GM21529 (cell line): ENCODE measurements around the gene PCIF1.

Experiments
- ATAC-seq: cut with Tn5 transposase; IDR thresholded peaks from one replicate; pipeline ENCODE4 v1.9.1; 2021; ENCODE audit not compliant: unreplicated experiment

PCIF1 gene

GRCh38 chr20:45904583-45905504, 29.6 kb upstream of the PCIF1 start:
- ATAC-seq = no peak

- ATAC-seq = no peak
These were observed 28.9 kb upstream of the PCIF1 start for GRCh38 chr20:45905505-45906079.

DNA sequence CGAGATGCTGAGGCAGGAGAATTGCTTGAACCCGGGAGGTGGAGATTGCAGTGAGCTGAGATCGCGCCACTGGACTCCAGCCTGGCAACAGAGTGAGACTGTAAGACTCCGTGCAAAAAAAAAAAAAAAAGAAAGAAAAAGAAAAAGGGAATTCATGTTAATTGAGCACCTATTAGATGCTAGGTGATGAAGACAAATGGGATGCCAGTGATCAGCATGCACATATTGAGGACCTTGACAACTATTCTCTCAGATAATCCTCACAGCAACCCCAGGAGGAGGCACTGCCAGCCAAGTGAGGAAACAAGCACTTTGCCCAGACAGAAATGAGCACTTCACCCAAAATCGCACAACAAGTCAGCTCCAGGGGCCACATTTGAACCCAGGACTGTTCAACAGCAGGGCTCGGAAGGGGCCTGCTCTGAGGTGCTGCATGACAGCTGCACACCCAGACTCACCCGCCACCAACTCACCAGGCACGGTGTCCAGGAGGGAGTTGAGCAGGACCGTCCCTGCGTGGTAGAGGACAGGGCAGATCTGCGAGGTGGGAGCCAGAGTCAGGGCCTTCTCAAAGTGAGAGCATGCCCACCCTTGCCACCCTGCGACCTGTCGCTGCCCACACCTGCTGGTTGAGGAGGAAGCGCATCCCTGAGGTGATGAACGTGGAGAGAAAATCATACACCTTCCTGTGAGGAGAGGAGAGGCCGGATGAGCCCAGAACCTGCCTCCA, 27.1 kb upstream of the PCIF1 start:
- no peak for ATAC-seq

- no peak for ATAC-seq
These were observed 26.4 kb upstream of the PCIF1 start for GRCh38 chr20:45908084-45908483.

DNA sequence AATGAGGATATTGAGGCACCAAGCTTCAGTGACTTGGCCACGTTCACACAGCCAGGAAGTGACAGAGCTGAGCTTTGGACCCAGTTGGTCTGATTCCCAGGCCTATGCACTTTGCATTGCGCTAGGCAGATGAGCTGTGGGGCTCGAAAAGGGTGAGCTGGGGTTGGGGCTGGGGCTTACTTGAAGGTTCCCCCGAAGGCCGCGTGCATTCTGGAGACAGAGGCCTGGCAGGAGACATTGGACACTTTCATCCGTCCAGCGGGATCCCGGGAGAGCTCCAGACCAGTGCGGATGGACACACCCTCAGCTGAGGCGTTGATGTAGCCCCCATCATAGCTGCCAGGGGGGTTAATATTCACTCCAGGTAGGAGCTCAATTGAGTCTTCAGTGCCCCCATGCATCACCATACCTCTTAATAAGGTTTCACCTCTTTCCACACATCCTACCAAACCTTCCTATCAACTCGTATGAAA, 25.1 kb upstream of the PCIF1 start:
- no peak for ATAC-seq

- ATAC-seq = no peak
These were observed 24.4 kb upstream of the PCIF1 start for GRCh38 chr20:45909817-45910669.

DNA sequence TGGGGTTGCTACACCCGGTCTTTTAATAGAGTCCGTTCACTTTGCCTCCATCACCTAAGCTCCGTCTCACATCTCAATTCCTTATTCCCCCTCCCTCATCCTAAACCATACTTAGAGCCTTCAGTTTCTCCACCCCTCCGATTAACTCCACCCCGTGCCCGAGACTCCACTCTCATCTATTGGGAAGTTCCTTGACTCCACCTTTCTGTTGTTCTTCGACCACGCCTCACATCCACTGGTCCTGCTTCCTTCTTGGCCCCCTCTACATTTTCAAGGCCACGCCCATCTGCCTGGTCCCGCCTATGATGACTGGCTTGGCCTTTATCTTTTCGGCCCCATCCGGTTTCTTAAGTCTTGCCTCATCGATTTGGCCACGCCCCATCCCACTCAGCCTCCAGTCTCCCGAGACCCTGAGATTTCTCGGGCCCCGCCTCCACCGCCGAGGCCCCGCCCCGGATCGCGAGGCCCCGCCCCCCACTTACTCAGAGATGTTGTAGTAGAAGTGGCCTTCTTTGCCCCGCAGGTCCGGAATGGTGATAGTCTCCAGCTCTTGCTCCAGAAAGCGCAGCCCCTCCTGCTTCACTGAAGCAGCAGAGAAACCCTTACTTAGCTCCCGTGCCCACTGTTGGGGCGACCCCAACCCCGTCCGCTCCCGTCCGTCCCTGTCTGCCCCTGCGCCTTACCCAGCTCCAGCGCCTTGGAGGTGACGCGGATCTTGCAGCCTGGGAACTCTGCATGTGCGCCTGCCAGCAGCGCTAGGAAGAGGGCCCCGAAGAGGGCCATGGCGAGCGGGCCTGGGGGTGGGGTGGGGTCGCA, 23.6 kb upstream of the PCIF1 start:
- peak; percentile 85 for ATAC-seq

- ATAC-seq = no peak
These were observed 22.8 kb upstream of the PCIF1 start, which contains the start of gene PLTP for GRCh38 chr20:45911486-45912343. Gene PLTP, minus strand, starts transcription at chr20:45912155. Its CDS starts 703 bp downstream, at chr20:45911452.

DNA sequence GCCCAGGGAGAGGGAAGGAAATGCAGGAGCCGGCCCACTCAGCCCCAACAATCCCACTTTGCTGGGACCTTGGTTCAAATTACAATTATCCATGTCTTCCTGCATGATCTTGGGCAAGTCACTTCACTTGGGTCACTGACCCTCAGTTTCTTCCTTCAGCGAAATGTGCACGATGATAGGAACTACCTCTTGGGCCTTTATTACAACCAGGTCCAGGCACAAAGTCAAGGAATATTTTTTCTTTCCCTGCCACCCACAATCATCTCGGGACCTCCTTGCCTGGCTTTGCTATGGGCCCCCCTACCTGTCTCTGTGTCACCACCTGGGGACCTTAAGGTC, 22.2 kb upstream of the PCIF1 start:
- no peak for ATAC-seq

- no peak for ATAC-seq
These were observed 21.4 kb upstream of the PCIF1 start for GRCh38 chr20:45913116-45913515.

DNA sequence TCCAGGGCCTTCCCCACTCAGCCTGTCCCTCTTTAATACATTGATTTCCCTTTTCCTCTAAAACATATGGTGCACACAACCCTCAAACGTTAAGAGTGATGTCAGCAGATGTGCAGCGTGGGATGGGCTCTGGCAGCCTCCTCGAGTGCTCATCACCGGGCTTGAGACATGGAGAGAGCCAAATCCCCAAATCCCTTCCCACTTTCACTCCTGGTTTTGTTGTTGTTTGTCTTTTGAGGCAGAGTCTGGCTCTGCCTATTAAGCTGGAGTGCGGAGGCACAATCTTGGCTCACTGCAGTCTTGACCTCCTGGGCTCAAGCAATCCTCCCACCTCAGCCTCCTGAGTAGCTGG, 16.7 kb upstream of the PCIF1 start:
- no peak for ATAC-seq

- ATAC-seq = no peak
These were observed 16.2 kb upstream of the PCIF1 start for GRCh38 chr20:45918182-45918737.

DNA sequence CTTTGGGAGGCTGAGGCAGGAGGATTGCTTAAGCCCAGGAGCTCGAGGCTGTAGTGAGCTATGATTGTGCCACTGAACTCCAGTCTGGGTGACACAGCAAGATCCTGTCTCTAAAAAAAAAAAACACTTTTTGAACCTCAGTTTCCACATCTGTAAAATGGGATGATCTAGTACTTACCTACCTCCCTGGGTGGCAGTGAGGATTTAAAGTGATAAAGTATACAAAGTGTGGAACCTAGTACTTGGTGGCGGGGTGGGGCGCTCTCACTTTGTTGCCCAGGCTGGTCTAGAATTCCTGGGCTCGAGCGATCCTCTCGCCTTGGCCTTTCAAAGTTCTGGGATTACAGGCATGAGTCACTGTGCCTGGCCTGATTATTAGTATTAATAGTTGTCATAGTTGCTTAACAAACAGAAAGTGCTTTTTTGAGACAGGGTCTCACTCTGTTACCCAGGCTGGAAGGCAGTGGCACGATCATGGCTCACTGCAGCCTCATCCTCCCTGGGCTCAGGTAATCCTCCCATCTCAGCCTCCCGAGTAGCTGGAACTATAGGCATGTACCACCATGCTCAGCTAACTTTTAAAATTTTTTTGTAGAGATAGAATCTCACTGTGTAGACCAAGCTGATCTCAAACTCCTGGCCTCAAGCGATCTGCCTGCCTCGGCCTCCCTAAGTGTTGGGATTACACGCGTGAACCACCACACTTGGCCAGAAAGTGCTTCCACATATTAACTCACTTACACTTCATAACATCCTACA, 15.5 kb upstream of the PCIF1 start:
- no peak for ATAC-seq

- ATAC-seq = no peak
These were observed 14.7 kb upstream of the PCIF1 start for GRCh38 chr20:45919542-45920399.

- no peak for ATAC-seq
These were observed 13.8 kb upstream of the PCIF1 start for GRCh38 chr20:45920462-45921336.
